Umbilical cord (tissue), 2 donors: Measurements from ENCODE around the gene SLC9A5. TPM values are rescaled to one million over a fixed set of nuclear protein-coding genes. Genes with fewer than 3 reads are reported as not detected.

Source experiments
- DNase-seq: peaks from one replicate; pipeline ENCODE4 v3.0.0-alpha.2; 2015; ENCODE audit warnings: low spot score
- total RNA-seq: library from RNA; depleted of rRNA; stranded (reverse); fragments of >200 nt; gene quantifications from one replicate; pipeline ENCODE4 v1.2.3, GENCODE V29; 2014; ENCODE audit warnings: low replicate concordance; ENCODE audit not compliant: insufficient read depth

Gene SLC9A5
- total RNA-seq, 1 donor from 2014 or later = 1.2 TPM

GRCh38 chr16:67238278-67238575, 10.6 kb upstream of the SLC9A5 start:
- no peak for DNase-seq

- no peak for DNase-seq
These were observed 9.8 kb upstream of the SLC9A5 start for GRCh38 chr16:67238806-67239470.

- no peak for DNase-seq
These were observed 8.3 kb upstream of the SLC9A5 start for GRCh38 chr16:67240506-67240905.

- DNase-seq = no peak
These were observed 7.5 kb upstream of the SLC9A5 start for GRCh38 chr16:67241008-67241900.

- DNase-seq = no peak
These were observed 6.5 kb upstream of the SLC9A5 start for GRCh38 chr16:67242138-67242730.

GRCh38 chr16:67243481-67243880, 5.3 kb upstream of the SLC9A5 start:
- no peak for DNase-seq

- peak; percentile 68 for DNase-seq
These were observed 4.2 kb upstream of the SLC9A5 start for GRCh38 chr16:67244387-67245185.

- DNase-seq = no peak
These were observed 3.6 kb upstream of the SLC9A5 start for GRCh38 chr16:67245186-67245585.

GRCh38 chr16:67245674-67246080, 3.1 kb upstream of the SLC9A5 start:
- DNase-seq = no peak

GRCh38 chr16:67246081-67246755, 2.6 kb upstream of the SLC9A5 start:
- DNase-seq = peak; percentile 82

- DNase-seq = no peak
These were observed 2.0 kb upstream of the SLC9A5 start for GRCh38 chr16:67246756-67247191.

GRCh38 chr16:67247192-67248072, 1.3 kb upstream of the SLC9A5 start, which contains the start of gene FHOD1:
Gene FHOD1 (minus strand): TSS chr16:67247481. CDS start chr16:67247410, 71 bp downstream.
- peak; percentile 96 for DNase-seq

- DNase-seq = no peak
These were observed 742 bp upstream of the SLC9A5 start for GRCh38 chr16:67248073-67248400.

- no peak for DNase-seq
These were observed 632 bp downstream of the SLC9A5 start for GRCh38 chr16:67249178-67250044.

GRCh38 chr16:67250045-67250327, 1.2 kb downstream of the SLC9A5 start:
- DNase-seq = no peak

GRCh38 chr16:67252609-67253497, 4.1 kb downstream of the SLC9A5 start:
- no peak for DNase-seq

GRCh38 chr16:67254801-67255552, 6.2 kb downstream of the SLC9A5 start:
- DNase-seq = no peak
